ENCODE measurements around the gene IFT80.
A peak's percentile ranks its signal among the peaks of the same experiment; 100 is the strongest.
"Not testable (repeated sequence)": the region's sequence is repeated elsewhere in the genome, so short reads cannot be mapped to it uniquely, and the experiment has no call there.

Gene IFT80

GRCh38 chr3:160362896-160363295, 36.1 kb downstream of the IFT80 start:
- DNase-seq (ENCODE audit: low read depth) = not testable (repeated sequence)

GRCh38 chr3:160355826-160356225, 43.2 kb downstream of the IFT80 start:
- DNase-seq (ENCODE audit: low read depth) = no peak

DNA sequence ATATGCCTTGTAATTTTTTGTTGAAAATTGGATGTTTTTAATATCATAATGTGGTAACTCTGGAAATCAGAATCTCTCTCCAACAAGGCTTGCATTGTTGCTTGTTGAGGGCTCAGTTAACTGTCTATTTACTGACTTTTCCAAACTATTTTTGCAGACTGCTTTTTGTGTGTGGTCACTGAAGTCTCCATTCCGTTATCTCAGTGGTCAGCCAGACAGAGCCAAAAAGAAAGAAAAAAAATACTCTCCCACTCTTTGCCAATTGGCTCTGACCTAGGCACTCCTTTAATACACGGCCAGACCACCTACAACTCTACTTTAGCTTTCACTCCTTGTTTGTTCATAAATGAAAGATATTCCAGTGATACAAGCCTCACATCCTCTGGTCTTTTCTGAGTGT, 52.5 kb downstream of the IFT80 start:
- DNase-seq (ENCODE audit: low read depth) = no peak

- DNase-seq (ENCODE audit: low read depth) = no peak
Measured at GRCh38 chr3:160343132-160343531, 55.9 kb downstream of the IFT80 start.

DNA sequence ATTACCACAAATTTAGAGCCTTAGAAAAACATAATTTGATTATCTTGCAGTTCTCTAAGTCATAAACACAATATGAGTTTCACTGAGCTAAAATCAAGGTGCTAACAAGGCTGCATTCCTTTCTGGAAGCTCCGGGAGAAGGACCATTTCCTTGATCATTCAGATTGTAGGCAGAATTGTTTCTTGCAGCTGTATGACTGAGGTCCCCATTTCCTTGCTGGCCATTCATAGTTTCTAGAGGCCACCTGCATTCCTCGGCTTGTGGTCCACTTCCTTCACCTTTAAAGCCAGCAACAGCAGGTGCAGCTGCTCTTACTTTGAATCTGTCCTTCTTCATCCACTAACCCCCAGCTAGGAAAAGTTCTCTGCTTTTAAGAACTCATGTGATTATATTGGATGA, 58.7 kb downstream of the IFT80 start:
- DNase-seq (ENCODE audit: low read depth) = no peak

GRCh38 chr3:160331127-160331937, 67.7 kb downstream of the IFT80 start:
- peak; percentile 58 for DNase-seq (ENCODE audit: low read depth)

- no peak for DNase-seq (ENCODE audit: low read depth)
Measured at GRCh38 chr3:160330690-160331089, 68.3 kb downstream of the IFT80 start.

DNA sequence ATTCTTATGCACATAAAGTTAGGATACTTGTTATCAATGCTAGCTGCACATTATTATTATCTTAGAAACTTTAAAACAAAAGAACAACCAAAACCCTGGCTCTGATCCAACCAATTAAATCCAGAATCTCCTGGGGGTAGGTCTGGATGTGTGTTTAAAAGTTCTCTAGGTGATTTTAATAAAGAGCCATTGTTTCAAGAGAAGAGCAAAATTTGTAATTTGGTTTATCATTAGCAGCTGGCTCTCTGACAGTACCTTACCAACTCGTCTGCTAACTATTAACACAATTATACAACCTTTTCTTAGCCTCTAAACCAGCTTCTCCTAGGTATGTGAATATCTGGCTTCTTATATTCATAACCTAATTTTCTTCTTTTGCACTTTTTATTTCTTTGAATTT, 68.9 kb downstream of the IFT80 start:
- DNase-seq (ENCODE audit: low read depth) = no peak

DNA sequence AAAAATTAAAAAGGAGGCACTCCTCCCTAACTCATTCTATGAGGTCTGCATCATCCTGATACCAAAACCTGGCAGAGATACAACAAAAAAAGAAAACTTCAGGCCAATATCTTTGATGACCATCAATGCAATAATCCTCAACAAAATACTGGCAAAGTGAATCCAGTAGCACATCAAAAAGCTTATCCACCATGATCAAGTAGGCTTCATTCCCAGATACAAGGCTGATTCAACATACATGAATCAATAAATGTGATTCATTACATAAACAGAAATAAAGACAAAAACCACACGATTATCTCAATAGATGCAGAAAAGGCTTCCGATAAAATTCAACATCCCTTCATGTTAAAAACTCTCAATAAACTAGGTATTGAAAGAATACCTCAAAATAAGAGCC, 72.7 kb downstream of the IFT80 start:
- not testable (repeated sequence) for DNase-seq (ENCODE audit: low read depth)

- DNase-seq (ENCODE audit: low read depth) = not testable (repeated sequence)
Measured at GRCh38 chr3:160321821-160322220, 77.2 kb downstream of the IFT80 start.

DNA sequence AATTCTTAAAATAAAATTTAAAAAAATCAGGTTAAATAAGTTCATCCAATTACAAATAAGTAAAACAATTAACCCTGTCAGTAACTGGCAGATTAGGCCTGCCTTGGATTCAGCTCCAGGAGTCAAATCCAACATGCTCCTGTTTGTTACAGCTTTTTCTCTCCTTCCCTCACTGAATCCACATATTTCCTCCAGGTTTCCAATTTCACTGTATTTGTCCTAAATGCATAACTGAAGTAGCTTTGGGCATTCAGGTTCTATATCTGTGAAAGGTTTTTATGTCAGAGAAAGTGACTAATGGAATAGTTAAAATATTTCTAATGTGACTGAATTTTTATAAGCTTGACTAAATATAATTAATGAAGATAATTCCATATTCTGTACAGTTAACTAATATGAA, 79.7 kb downstream of the IFT80 start:
- DNase-seq (ENCODE audit: low read depth) = no peak

DNA sequence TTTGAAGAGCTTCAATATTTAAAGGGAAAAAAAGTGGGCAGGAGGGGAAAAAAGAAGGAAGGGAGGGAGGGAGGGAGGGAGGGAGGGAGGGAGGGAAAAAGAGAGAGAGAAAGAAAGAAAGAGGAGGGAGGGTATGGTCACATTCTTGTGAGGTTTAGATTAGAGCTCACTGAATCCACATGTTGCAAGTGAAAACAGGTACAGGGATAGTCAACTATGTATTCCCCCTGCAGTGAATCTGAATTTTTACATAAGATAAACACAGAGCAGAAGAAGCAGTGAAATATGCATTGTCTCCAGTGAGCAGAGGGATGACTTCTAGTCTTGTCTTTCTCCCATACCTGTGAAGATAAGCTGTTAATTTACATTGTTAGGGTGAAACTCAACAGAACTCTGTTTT, 84.0 kb downstream of the IFT80 start:
- no peak for DNase-seq (ENCODE audit: low read depth)

DNA sequence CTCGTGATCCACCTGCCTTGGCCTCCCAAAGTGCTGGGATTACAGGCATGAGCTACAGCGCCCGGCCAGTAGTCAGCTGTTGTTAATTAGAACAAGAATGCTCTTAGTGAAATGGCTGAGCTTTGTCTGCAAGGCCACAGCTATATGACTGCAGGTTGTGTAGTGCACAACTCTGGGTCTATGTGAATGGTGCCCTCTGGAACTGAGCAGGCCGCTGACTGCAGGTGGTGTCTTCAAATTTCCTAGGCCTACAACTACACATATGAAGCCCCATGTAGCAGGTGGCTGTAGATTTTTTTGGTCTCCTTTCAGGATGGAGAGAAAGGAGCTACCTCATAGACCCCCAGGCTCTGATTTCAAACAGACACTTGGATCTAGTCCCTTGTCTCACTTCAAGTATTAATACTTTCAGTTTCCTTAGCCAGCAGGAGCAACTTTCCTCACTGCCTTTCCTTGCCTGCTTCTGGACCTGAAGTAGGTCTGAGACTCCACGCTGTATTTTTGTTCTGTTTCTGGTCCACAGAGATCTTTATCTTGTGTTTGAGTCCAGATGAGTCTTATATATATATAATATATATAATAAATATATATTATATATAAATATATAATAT, 86.9 kb downstream of the IFT80 start:
- no peak for DNase-seq (ENCODE audit: low read depth)

GRCh38 chr3:160302806-160303205, 96.2 kb downstream of the IFT80 start:
- DNase-seq (ENCODE audit: low read depth) = no peak

- DNase-seq (ENCODE audit: low read depth) = no peak
Measured at GRCh38 chr3:160296591-160296990, 102.4 kb downstream of the IFT80 start.

GRCh38 chr3:160291909-160292299, 107.1 kb downstream of the IFT80 start:
- no peak for DNase-seq (ENCODE audit: low read depth)

DNA sequence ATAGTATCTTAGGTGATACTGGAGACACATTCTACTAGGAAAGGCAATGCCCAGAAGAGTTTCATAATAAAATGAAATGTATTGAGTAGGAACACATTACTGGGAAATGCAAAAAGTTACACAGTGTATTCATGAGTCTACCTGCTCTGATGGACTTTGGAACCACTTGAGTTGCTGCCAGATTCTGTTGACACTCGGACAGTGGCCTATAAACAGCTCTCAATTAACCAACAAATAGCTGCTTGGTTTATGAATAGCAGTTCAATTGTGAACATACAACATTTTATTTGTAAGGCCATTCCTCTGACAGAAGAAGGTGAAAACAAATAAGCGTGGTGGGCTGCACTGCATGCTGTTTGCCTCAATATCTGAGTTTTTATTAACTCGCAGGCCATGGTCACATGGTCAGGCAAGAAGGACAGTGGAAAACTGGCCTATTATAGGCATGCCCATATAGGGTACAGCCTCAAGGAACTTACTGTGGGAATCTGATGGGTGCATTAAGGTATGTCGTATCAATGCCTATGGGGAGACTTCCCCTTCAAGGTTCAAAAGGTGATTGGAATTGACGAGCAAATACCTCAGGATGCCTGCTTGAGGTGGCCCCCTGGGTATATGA, 107.6 kb downstream of the IFT80 start:
- no peak for DNase-seq (ENCODE audit: low read depth)

GRCh38 chr3:160287666-160288065, 111.4 kb downstream of the IFT80 start:
- DNase-seq (ENCODE audit: low read depth) = no peak

- no peak for DNase-seq (ENCODE audit: low read depth)
Measured at GRCh38 chr3:160286231-160286630, 112.8 kb downstream of the IFT80 start.

DNA sequence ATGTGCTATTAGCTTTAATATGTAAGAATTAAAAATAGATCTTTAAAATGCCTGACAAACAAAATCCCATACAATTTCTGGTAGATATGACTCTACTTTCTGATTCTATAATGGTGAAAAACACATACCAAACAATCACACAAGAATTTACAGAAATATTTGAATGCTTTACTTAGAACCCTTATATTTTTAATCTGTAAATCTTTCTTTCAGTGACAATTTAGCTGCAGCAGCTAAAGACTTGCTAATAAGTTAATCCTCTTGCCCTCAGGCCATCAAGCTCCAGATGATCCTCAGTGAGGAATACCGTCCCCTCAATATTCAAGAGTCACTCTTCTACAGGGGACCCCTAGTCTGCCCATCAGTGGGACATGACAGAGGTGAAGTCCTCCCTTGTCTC, 118.2 kb downstream of the IFT80 start:
- no peak for DNase-seq (ENCODE audit: low read depth)

GRCh38 chr3:160279657-160280056, 119.4 kb downstream of the IFT80 start:
- DNase-seq (ENCODE audit: low read depth) = no peak

GRCh38 chr3:160278210-160278609, 120.8 kb downstream of the IFT80 start:
- no peak for DNase-seq (ENCODE audit: low read depth)

- no peak for DNase-seq (ENCODE audit: low read depth)
Measured at GRCh38 chr3:160265088-160265487, 133.9 kb downstream of the IFT80 start.
